GM18519 (cell line): ENCODE results near the gene ZSCAN10.
A peak's percentile ranks its signal among the peaks of the same experiment; 100 is the strongest.

Experiments
- ATAC-seq: cut with Tn5 transposase; IDR thresholded peaks from one replicate; pipeline ENCODE4 v1.9.1; 2021; ENCODE audit warnings: mild to moderate bottlenecking, moderate library complexity; ENCODE audit not compliant: unreplicated experiment, low FRiP score

ZSCAN10 gene

GRCh38 chr16:3134338-3135125, 35.4 kb upstream of the ZSCAN10 start, which contains the start of gene ZNF213:
Gene ZNF213 (plus strand): TSS chr16:3135029. CDS start chr16:3137281, 2,252 bp downstream.
- peak; percentile 77 for ATAC-seq

DNA sequence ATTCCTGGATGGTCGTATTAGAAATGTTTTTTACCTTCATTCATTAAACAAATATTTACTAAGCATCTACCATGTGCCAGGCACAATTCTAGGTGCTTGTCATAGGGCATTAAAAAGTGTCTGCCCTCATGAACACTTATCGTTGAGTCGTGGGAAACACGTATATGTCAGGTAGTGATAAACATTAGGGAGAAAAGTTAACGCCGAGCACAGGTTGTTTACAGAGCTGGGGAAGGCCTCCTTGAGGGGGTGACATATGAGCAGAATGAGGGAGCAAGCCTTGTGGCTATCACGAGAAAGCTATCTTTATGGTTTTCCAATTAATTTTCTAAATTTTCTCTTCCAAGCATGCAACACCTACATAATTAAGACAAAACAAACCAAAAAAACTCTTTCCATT, 34.8 kb upstream of the ZSCAN10 start:
- ATAC-seq = no peak

DNA sequence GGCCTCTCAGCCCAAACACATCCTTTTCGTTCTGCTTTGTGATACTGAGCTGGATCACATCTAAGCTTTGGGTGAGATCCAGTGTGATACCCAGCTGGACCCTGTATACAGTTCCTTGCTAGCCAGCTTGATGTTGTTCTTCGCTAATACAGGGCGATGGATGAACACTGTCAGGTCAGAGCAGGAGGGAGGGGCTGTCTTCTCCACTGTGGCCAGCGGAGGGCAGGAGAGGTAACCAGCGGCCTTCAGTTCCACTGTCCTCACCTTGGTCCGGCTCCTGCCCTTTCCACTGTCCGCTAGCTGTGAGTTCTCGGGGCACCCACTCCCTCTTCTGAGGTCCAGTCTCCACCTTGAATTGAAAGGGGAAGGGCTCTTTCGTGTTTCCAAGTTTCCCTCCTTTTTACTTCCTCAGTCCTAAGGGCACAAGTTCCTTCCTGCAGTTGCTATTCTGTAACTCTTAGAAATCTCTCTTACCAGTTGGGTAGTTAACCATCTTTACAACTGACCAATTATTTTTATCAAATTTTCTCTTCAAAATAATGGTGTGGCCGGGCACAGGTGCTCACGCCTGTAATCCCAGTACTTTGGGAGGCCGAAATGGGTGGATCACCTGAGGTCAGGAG, 32.8 kb upstream of the ZSCAN10 start:
- no peak for ATAC-seq

DNA sequence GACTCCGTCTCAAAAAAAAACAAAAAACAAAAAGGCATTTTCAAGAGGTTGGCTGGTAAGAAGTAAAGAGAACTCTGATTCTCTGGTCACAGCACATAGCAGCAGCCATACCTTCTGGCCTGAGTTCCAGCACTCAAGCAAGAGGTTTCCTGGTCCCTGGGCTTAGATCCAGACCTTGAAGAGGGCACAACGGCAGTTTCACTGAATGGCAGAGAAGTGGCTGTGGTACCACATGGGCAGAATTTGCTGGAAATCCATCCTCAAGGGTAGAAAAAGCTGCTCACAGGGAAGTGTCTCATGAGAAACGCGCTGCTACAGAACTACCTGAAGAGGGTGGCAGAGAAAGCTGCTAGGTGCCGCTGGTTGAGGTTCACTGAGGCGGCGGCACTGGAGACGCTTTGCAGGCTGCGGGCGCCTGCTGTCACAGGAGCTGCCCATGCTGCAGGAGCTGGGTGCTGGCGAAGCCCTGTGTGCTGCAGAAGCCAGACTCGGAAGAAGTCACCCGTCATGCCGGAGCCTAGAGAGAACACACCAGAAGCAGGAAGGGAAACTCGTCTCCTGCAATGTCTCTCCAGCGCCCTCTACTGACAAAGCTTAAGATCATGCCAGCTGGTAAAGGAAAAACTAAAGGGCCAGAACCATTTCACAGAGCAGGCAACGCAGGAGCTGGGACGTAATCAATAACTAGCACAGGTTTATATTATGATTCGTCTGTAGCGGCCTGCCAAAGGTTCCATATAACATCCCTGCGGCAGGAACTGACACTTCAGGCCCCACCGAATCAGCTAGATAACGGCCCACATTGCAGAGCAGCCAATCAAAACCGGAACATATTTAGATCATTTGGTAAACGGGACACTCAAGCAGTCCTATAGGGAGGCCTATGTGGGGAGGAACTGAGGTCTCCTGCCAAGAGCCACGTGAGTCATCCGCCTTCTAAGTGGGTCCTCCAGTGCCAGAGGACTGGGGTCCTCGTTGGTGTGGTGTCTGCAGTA, 30.3 kb upstream of the ZSCAN10 start:
- ATAC-seq = no peak

DNA sequence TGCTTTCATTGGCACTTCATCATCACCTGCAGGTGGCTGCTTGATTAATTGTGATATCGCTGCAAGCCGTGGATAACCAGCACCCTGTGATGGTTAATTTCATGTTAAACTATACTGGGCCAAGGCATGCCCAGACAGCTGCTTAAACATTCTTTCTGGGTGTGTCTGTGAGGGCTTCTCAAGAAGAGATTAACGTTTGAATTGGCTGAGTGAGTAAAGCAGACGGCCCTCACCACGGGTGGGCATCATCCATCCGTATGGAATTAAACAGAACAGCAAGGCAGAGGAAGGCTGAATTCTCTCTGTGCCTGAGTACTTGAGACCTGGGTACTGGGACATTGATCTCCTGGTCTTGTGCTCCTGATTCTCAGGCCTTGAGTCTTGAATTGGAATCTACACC, 28.7 kb upstream of the ZSCAN10 start:
- no peak for ATAC-seq

- peak; percentile 67 for ATAC-seq
These were observed 25.1 kb upstream of the ZSCAN10 start for GRCh38 chr16:3123986-3124886.

- ATAC-seq = no peak
These were observed 24.0 kb upstream of the ZSCAN10 start for GRCh38 chr16:3122926-3123570.

DNA sequence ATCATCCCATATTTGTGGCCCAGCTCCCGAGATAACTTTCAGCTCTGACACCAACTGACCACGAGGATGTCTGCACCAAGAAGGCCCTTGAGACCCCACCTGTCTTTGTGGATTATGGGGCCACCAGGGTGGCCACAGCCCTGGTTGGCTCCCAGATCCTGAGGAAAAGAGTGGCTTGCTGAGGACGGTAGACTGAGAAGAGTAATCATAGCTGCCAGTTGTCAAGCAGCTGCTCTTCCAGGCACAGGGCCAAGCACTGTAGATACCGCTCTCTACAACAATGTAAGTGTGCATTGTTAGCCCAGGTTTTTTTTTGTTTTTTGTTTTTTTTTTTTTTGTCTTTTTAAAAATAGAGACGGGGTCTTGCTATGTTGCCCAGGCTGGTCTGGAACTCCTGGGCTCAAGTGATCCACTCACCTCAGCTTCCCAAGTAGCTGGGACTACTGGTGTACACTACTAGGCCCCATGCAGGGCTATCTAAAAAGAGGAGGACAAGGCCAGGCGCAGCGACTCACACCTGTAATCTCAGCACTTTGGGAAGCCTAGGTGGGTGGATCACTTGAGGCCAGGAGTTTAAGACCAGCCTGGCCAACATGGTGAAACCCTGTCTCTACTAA, 22.9 kb upstream of the ZSCAN10 start:
- no peak for ATAC-seq

DNA sequence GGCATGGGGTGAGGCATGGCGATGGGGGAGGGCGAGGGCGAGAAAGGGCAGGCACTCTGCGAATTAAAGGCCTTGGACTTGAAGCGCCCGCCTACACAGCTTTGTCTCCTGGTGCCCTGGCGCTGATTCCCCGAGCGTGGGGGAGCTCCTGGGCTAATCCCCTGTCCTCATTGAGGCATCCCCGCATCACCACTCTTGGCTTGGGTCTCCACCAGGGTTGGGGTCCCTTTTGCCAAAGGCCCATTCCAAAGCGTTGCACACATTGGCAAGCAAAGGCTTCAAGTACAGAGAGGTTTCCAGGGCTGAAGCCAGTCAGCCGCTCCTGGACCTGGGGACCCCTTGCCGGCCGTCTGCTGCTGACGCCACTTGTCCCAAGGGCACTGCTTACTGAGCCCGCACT, 21.3 kb upstream of the ZSCAN10 start:
- ATAC-seq = no peak

- ATAC-seq = no peak
These were observed 20.8 kb upstream of the ZSCAN10 start for GRCh38 chr16:3119701-3120408.

- ATAC-seq = no peak
These were observed 20.2 kb upstream of the ZSCAN10 start for GRCh38 chr16:3119286-3119685.

GRCh38 chr16:3118846-3119245, 19.8 kb upstream of the ZSCAN10 start:
- no peak for ATAC-seq

GRCh38 chr16:3118204-3118790, 19.2 kb upstream of the ZSCAN10 start:
- no peak for ATAC-seq

DNA sequence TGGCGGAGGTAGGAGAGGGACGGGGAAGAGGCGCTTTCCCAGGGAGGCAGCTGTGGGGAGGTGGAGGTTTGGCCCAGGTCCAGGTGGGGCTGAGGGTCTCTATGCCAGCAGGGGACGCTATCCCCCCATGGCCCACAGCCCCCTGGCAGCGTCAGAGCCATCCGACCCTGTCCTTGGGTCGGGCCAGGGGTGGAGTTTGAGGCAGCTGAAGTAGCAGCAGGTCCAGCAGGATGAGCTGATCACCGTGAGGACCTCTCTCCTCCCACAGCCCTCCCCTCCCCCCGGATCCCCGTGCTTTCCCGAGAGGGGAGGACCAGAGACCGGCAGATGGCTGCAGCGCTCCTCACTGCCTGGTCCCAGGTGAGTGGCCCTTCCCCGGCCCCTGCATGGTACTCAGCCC, 16.5 kb upstream of the ZSCAN10 start:
- ATAC-seq = no peak

GRCh38 chr16:3115003-3115402, 15.9 kb upstream of the ZSCAN10 start:
- no peak for ATAC-seq

GRCh38 chr16:3113765-3114479, 14.8 kb upstream of the ZSCAN10 start:
- ATAC-seq = no peak

DNA sequence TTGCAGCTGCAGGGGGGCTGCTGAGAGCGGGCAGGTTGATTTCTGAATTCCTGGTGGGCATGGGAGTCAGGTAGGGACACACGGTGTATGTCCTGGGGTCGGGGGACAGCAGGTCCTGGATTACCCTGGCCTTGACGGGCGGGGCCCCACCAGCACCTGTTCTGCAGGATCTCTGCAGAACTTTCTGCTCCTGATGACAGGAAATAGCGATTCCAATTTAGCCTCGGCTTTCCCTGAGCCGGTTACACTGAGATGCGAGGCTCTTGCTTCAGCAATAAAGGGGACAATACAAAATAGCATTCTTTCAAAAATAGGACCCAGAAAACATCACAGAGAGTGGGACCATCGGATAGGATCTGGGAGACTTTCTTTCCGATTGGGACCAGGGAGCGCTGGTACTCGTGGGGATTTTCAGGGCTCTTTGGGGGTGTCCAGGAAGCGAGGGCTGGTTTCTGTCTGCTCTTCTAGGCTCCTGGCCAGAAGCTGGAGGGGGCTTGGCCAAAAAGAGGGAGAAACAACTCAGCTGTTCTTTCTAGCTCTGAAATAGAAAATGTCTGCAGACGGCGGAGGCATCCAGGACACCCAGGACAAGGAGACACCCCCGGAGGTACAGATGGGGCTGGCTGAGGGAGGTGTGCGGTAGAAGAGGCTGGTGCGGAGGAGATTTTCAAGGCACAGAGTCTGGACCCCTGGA, 13.9 kb upstream of the ZSCAN10 start:
- no peak for ATAC-seq
